GM12878 (cell line): ENCODE data around the gene LRRIQ1. TPM values are rescaled to one million over a fixed set of nuclear protein-coding genes. Genes with fewer than 3 reads are reported as not detected.

Source experiments
- polyA plus RNA-seq, 11 experiments: library from polyadenylated mRNA; depleted of rRNA in 4 of 11; unstranded in 6 of 11; stranded (reverse) in 5 of 11; fragments of >200 nt; fragmentation: Nextera tagmentation in 4 of 11; fragmentation: Illumina TruSeq in 1 of 11; extraction: Ambion mirVana in 4 of 11; extraction: Trizol in 1 of 11; gene quantifications; 1 replicate in 1 of 11; 2 replicates in 10 of 11; pipeline versions ENCODE4 v1.2.1 to v1.2.3, GENCODE V29; 2011 to 2016; ENCODE audit warnings: inconsistent platforms in 2 of 11, missing spikeins in 2 of 11, low read depth in 1 of 11
- total RNA-seq, 4 experiments: library from RNA; depleted of rRNA in 3 of 4; stranded (reverse); fragments of >200 nt in 3 of 4; fragmentation: Illumina TruSeq in 1 of 4; extraction: Trizol in 1 of 4; gene quantifications; 2 replicates each; pipeline versions ENCODE4 v1.2.1 to v1.2.3, GENCODE V29; 2013 to 2021

The LRRIQ1 gene
- total and polyA plus RNA-seq, 10 of the 15 experiments (the other 5 are each of a cell fraction or from before 2014, with no cell fraction given): 0.14 to 0.45 (median 0.37) TPM; not detected in 4

Other genes with a start within 250 kb of the LRRIQ1 start
- gene SLC6A15, start 123.6 kb upstream of the LRRIQ1 start, total RNA-seq (2014; rRNA removed): not detected in 2 replicates
- not detected in 2 replicates for gene SLC6A15, start 123.6 kb upstream of the LRRIQ1 start, total RNA-seq (2014; rRNA removed; fragmentation: Illumina TruSeq; extraction: Trizol)
- gene SLC6A15, start 123.6 kb upstream of the LRRIQ1 start, total RNA-seq (2021): not detected in 2 replicates
- not detected in 2 replicates for gene SLC6A15, start 123.6 kb upstream of the LRRIQ1 start, polyA plus RNA-seq (2011; rRNA removed)
- not detected in 2 replicates for gene SLC6A15, start 123.6 kb upstream of the LRRIQ1 start, polyA plus RNA-seq (2014; fragmentation: Illumina TruSeq; extraction: Trizol)
- gene SLC6A15, start 123.6 kb upstream of the LRRIQ1 start, polyA plus RNA-seq (2014; fragmentation: Nextera tagmentation; extraction: Ambion mirVana): not detected
- not detected in 2 replicates for gene SLC6A15, start 123.6 kb upstream of the LRRIQ1 start, polyA plus RNA-seq (2014; rRNA removed)
- gene SLC6A15, start 123.6 kb upstream of the LRRIQ1 start, polyA plus RNA-seq (2016; fragmentation: Nextera tagmentation; extraction: Ambion mirVana): under 1 TPM in 1 of 2 experiments, not detected in 1; 0.04 TPM
- not detected in 2 replicates for gene TSPAN19, start 74 bp upstream of the LRRIQ1 start, total RNA-seq (2014; rRNA removed)
- not detected in 2 replicates for gene TSPAN19, start 74 bp upstream of the LRRIQ1 start, total RNA-seq (2014; rRNA removed; fragmentation: Illumina TruSeq; extraction: Trizol)
- not detected in 2 replicates for gene TSPAN19, start 74 bp upstream of the LRRIQ1 start, total RNA-seq (2021)
- gene TSPAN19, start 74 bp upstream of the LRRIQ1 start, polyA plus RNA-seq (2011; rRNA removed): 0.06 TPM in 1 of 2 replicates, not detected in the other
- gene TSPAN19, start 74 bp upstream of the LRRIQ1 start, polyA plus RNA-seq (2014; fragmentation: Illumina TruSeq; extraction: Trizol): not detected in 2 replicates
- gene TSPAN19, start 74 bp upstream of the LRRIQ1 start, polyA plus RNA-seq (2014; fragmentation: Nextera tagmentation; extraction: Ambion mirVana): not detected
- not detected in 2 replicates for gene TSPAN19, start 74 bp upstream of the LRRIQ1 start, polyA plus RNA-seq (2014; rRNA removed)
- gene TSPAN19, start 74 bp upstream of the LRRIQ1 start, polyA plus RNA-seq (2016; fragmentation: Nextera tagmentation; extraction: Ambion mirVana): not detected
- gene ALX1, start 243.9 kb downstream of the LRRIQ1 start, total RNA-seq (2014; rRNA removed): not detected in 2 replicates
- gene ALX1, start 243.9 kb downstream of the LRRIQ1 start, total RNA-seq (2014; rRNA removed; fragmentation: Illumina TruSeq; extraction: Trizol): not detected in 2 replicates
- gene ALX1, start 243.9 kb downstream of the LRRIQ1 start, total RNA-seq (2021): not detected in 2 replicates
- not detected in 2 replicates for gene ALX1, start 243.9 kb downstream of the LRRIQ1 start, polyA plus RNA-seq (2011; rRNA removed)
- gene ALX1, start 243.9 kb downstream of the LRRIQ1 start, polyA plus RNA-seq (2014; fragmentation: Illumina TruSeq; extraction: Trizol): not detected in 2 replicates
- under 1 TPM in 1 of 2 experiments, not detected in 1; 0.06 TPM for gene ALX1, start 243.9 kb downstream of the LRRIQ1 start, polyA plus RNA-seq (2014; fragmentation: Nextera tagmentation; extraction: Ambion mirVana)
- not detected in 2 replicates for gene ALX1, start 243.9 kb downstream of the LRRIQ1 start, polyA plus RNA-seq (2014; rRNA removed)
- not detected for gene ALX1, start 243.9 kb downstream of the LRRIQ1 start, polyA plus RNA-seq (2016; fragmentation: Nextera tagmentation; extraction: Ambion mirVana)